Esophagus muscularis mucosa (tissue), 4 donors: ENCODE data around the gene PLB1. TPM values are rescaled to one million over a fixed set of nuclear protein-coding genes. Genes with fewer than 3 reads are reported as not detected.
A peak's percentile ranks its signal among the peaks of the same experiment; 100 is the strongest.

Experiments used
- DNase-seq: peaks from one replicate; pipeline ENCODE4 v3.0.0-alpha.2; 2017; ENCODE audit errors: extremely low spot score
- H3K27ac ChIP-seq, 4 donors: fragments of 200-600 bp; sonication (generic); replicated peaks in 1 of 4; 1 replicate in 3 of 4; 2 replicates in 1 of 4; pipeline ENCODE4 v1.5.1; 2016 to 2019; ENCODE audit warnings: mild to moderate bottlenecking in 1 of 4
- H3K27me3 ChIP-seq, 4 donors: fragments of 200-600 bp; sonication (generic); one replicate each; pipeline versions ENCODE4 v1.5.1 to v1.6.0; 2016 to 2019
- H3K36me3 ChIP-seq, 4 donors: fragments of 200-600 bp; sonication (generic); one replicate each; pipeline ENCODE4 v1.5.1; 2016 to 2019
- H3K4me1 ChIP-seq, 4 donors: fragments of 200-600 bp; sonication (generic); one replicate each; pipeline ENCODE4 v1.5.1; 2016 to 2019
- H3K4me3 ChIP-seq, 4 donors: fragments of 200-600 bp; sonication (generic); 1 replicate in 2 of 4; 2 replicates in 2 of 4; pipeline ENCODE4 v1.5.1; 2016 to 2019; ENCODE audit warnings: mild to moderate bottlenecking in 4 of 4, moderate library complexity in 1 of 4
- H3K9me3 ChIP-seq, 4 donors: fragments of 200-600 bp; sonication (generic); 1 replicate in 3 of 4; 2 replicates in 1 of 4; pipeline ENCODE4 v1.5.1; 2016 to 2019
- EP300 ChIP-seq: sonication (generic); formaldehyde crosslinking; IDR thresholded peaks from one replicate; pipeline ENCODE4 v1.6.1; 2017; ENCODE audit warnings: antibody characterized with exemption
- POLR2A ChIP-seq: fragments of 450-650 bp; IDR thresholded peaks from one replicate; pipeline ENCODE4 v1.6.1; 2017; ENCODE audit warnings: antibody characterized with exemption, moderate library complexity, mild to moderate bottlenecking, low read depth
- POLR2AphosphoS5 ChIP-seq, 2 donors: sonication (generic); formaldehyde crosslinking; IDR thresholded peaks; one replicate each; pipeline ENCODE4 v1.6.1; 2017; ENCODE audit warnings: antibody characterized with exemption in 2 of 2
- WGBS: methylation state at CpG from one replicate; pipeline ENCODE4 v1.1.5; 2018; 5-methylcytosine and 5-hydroxymethylcytosine counted together
- intact Hi-C: fragments of 100-400 bp; cut with DNase I; formaldehyde crosslinking; loops from one replicate; pipeline ENCODE4 v1.15.1; 2023
- total RNA-seq, 4 donors: library from RNA; depleted of rRNA; stranded (reverse); fragments of >200 nt; gene quantifications; one replicate each; pipeline versions ENCODE4 v1.1.0 to v1.2.1, GENCODE V29; 2016
- TF ChIP-seq, protein P1 (sequence below), 3 experiments: fragments of 200-600 bp in 2 of 3; fragments of 450-650 bp in 1 of 3; sonication (generic) in 2 of 3; IDR thresholded peaks; one replicate each; pipeline ENCODE4 v1.5.1; 2017 to 2019; ENCODE audit warnings: antibody characterized with exemption in 3 of 3, mild to moderate bottlenecking in 2 of 3, moderate library complexity in 1 of 3

The PLB1 gene
- total RNA-seq, 4 donors from 2014 or later: 2.5 to 11.1 (median 7.7) TPM

DNA sequence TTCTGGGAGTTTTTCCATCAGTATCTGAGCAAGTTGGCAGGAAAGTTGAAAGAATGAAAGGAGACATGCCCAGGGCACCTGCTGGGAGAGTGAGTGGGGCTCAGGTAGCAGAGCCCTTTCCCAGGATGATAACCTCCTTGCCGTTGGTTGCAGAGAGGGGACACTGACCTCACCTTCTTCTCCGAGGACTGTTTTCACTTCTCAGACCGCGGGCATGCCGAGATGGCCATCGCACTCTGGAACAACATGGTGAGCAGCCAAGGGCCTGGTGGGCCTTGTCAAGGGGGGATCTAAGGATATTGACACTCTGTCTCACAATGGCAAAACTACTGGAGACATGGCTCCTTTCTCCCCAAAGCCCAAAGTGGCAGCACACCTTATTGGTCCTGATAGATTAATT, 136.9 kb downstream of the PLB1 start:
- intact Hi-C loops: no loop called here
- Histone ChIP-seq H3K27ac (peak overlapping the region; percentile 92 to 98 (median 96)), H3K9me3 (no peaks in the 10 kb centered on the region), H3K36me3 (no peaks in the 10 kb centered on the region), H3K27me3 (no peaks in the 10 kb centered on the region), H3K4me3 (no peak overlapping the region), H3K4me1 (peaks cover 46 to 98% (median 95%) of the 10 kb centered on the region in 4 donors)
- no peak for DNase-seq
- WGBS: 88% methylated on average over 6 of the region's 6 CpGs
- no peak for TF ChIP-seq POLR2AphosphoS5 (IDR thresholded peaks at IDR 0.05)
- TF ChIP-seq POLR2A: no peak

DNA sequence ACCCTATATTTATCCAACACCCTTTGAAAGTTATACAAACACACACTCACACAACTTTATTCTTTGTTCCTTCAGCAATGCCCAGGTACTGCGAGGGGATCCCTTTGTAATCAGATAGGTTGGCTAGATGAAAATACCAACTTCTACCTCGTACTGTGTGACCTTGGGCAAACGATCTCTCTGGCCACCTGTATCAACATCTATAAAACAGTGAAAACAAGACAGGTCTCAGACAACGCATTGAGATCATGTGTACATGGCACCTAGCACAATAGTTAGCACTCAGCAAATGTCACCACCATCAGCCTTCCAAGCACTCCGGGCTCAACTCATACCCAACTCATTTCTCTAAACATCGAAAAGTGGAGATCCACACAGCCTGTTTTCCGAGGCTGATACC, 137.3 kb downstream of the PLB1 start:
- peaks cover 42 to 98% (median 95%) of the 10 kb centered on the region in 4 donors for H3K4me1 ChIP-seq
- no peaks in the 10 kb centered on the region for H3K36me3 ChIP-seq
- TF ChIP-seq, protein P1, sequence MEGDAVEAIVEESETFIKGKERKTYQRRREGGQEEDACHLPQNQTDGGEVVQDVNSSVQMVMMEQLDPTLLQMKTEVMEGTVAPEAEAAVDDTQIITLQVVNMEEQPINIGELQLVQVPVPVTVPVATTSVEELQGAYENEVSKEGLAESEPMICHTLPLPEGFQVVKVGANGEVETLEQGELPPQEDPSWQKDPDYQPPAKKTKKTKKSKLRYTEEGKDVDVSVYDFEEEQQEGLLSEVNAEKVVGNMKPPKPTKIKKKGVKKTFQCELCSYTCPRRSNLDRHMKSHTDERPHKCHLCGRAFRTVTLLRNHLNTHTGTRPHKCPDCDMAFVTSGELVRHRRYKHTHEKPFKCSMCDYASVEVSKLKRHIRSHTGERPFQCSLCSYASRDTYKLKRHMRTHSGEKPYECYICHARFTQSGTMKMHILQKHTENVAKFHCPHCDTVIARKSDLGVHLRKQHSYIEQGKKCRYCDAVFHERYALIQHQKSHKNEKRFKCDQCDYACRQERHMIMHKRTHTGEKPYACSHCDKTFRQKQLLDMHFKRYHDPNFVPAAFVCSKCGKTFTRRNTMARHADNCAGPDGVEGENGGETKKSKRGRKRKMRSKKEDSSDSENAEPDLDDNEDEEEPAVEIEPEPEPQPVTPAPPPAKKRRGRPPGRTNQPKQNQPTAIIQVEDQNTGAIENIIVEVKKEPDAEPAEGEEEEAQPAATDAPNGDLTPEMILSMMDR (IDR thresholded peaks at IDR 0.05): no peak
- TF ChIP-seq EP300 (no peak), POLR2AphosphoS5 (IDR thresholded peaks at IDR 0.05) (no peak), POLR2A (no peak)
- no peaks in the 10 kb centered on the region for H3K9me3 ChIP-seq
- no peaks in the 10 kb centered on the region for H3K27me3 ChIP-seq
- intact Hi-C loops: no loop called here
- peak overlapping the region in 1 of 4 donors; percentile 24 for H3K4me3 ChIP-seq
- H3K27ac ChIP-seq: peak overlapping the region; percentile 92 to 98 (median 96)
- no peak for DNase-seq
- WGBS: 92% methylated on average over 7 of the region's 7 CpGs

DNA sequence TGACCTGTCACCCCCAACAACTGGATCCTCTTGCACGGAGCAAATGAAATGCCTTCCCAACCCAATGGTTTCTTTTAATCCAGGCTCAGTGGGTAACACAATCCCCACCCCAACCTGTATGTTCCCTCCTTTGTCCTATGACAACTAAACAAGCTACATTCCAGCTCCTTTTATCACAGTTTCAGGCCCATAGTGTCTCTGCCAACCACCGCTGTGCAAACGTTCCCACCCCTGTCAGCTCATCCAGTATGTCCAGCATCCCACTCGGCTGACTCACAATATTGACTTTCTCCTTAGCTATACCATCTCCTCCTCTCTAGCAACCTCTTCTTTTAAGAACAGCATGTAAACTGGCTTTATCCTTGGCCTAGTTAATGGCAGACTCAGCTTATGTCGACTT, 137.9 kb downstream of the PLB1 start:
- Histone ChIP-seq H3K27me3 (no peaks in the 10 kb centered on the region), H3K4me3 (peak overlapping the region in 1 of 4 donors; percentile 24), H3K4me1 (peaks cover 37 to 98% (median 95%) of the 10 kb centered on the region in 4 donors), H3K9me3 (no peaks in the 10 kb centered on the region), H3K27ac (peak overlapping the region; percentile 92 to 98 (median 96)), H3K36me3 (no peaks in the 10 kb centered on the region)
- TF ChIP-seq EP300 (peak; percentile 80), POLR2AphosphoS5 (IDR thresholded peaks at IDR 0.05) (peak; percentile 50 to 90), POLR2A (no peak)
- TF ChIP-seq, protein P1 (IDR thresholded peaks at IDR 0.05): no peak
- DNase-seq: no peak
- intact Hi-C loops: no loop called here
- 48% methylated on average over 5 of the region's 5 CpGs for WGBS

DNA sequence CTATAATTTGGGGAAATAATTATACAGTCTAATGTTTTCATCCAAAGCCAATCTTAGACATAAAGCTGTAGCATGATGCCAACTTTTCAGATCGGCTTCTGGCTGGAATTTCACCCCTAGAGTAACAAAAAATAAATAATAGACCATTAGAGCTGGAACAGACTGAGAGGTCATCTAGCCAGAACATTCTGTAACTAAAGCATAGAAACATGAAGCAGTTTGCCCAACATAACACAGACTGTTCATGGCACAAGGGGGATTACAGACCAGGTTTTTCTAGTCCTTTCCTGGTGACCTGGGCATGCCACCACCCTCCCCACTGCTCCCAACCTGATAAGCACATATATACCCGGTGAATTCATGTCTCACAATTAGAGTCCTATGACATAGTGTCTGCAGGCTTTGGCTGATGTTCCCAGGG, 139.3 kb downstream of the PLB1 start:
- no peak for DNase-seq

DNA sequence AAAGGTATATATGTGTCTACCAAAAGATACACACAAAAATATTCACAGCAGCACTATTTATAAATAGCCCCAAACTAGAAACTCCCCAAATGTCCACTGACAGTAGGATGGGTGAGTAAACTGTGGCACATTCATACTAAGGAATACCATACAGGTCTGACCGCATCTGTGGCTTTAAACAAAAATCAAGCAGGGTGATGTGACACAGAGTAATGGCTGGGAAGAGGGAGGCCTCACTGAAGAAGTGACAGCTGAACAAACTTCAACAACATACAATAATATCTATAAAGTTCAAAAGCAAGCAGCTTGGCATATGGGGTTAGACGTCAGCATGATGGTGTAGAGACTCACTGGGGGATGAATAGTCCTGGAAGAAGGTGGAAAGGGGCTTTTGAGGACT, 140.6 kb downstream of the PLB1 start:
- Histone ChIP-seq H3K4me3 (no peak overlapping the region), H3K27me3 (no peaks in the 10 kb centered on the region), H3K27ac (peak overlapping the region; percentile 92 to 98 (median 96)), H3K36me3 (no peaks in the 10 kb centered on the region), H3K4me1 (peaks cover 33 to 93% (median 91%) of the 10 kb centered on the region in 4 donors), H3K9me3 (no peaks in the 10 kb centered on the region)
- WGBS: 88% methylated on average over 2 of the region's 2 CpGs
- TF ChIP-seq POLR2A: no peak
- no peak for TF ChIP-seq EP300
- TF ChIP-seq, protein P1 (IDR thresholded peaks at IDR 0.05): no peak
- TF ChIP-seq POLR2AphosphoS5 (IDR thresholded peaks at IDR 0.05): no peak
- no peak for DNase-seq
- intact Hi-C loops: loop anchor here (5.0 kb wide), 1 partner anchor 39 kb away; no protein-coding TSS in a partner anchor

More for the DNA sequence above, 139.3 kb downstream of the PLB1 start:
- Histone ChIP-seq H3K4me3 (no peak overlapping the region), H3K4me1 (peaks cover 33 to 98% (median 95%) of the 10 kb centered on the region in 4 donors), H3K9me3 (no peaks in the 10 kb centered on the region), H3K27me3 (no peaks in the 10 kb centered on the region), H3K27ac (peak overlapping the region; percentile 92 to 98 (median 96)), H3K36me3 (no peaks in the 10 kb centered on the region)
- peak; percentile 94 for TF ChIP-seq EP300
- peak; percentile 71 to 89 for TF ChIP-seq POLR2AphosphoS5 (IDR thresholded peaks at IDR 0.05)
- TF ChIP-seq, protein P1 (IDR thresholded peaks at IDR 0.05): no peak
- no peak for TF ChIP-seq POLR2A
- intact Hi-C loops: loop anchor here (5.0 kb wide), 1 partner anchor 38 kb away; no protein-coding TSS in a partner anchor
- WGBS: 49% methylated on average over 2 of the region's 2 CpGs
